H1 (cell line): ENCODE data around the gene ECEL1. TPM values are rescaled to one million over a fixed set of nuclear protein-coding genes. Genes with fewer than 3 reads are reported as not detected.

ENCODE experiments used
- BACH1 ChIP-seq: IDR thresholded peaks from 2 replicates; pipeline ENCODE4 v1.6.1; 2012; ENCODE audit warnings: low read length, improper control_type of control experiment
- CTBP2 ChIP-seq: IDR thresholded peaks from 2 replicates; pipeline ENCODE4 v1.7.0; 2011; ENCODE audit warnings: borderline replicate concordance, mild to moderate bottlenecking, moderate library complexity, mixed read lengths, low read length; ENCODE audit not compliant: insufficient read depth, insufficient read length
- EGR1 ChIP-seq: IDR thresholded peaks from 2 replicates; pipeline ENCODE4 v1.6.1; 2011; ENCODE audit warnings: low read depth, low read length, borderline replicate concordance
- PHF8 ChIP-seq: fragments of 200-600 bp; sonication (generic); conservative IDR thresholded peaks from 2 replicates; pipeline ENCODE4 v1.7.1; 2012; ENCODE audit warnings: low read depth, mild to moderate bottlenecking, inconsistent platforms, low read length, moderate library complexity
- SIN3A ChIP-seq, 2 experiments: IDR thresholded peaks in 1 of 2; conservative IDR thresholded peaks in 1 of 2; 2 replicates each; pipeline ENCODE4 v1.6.1; 2011 to 2012; ENCODE audit warnings: low read length in 2 of 2, improper control_type of control experiment in 1 of 2, low read depth in 1 of 2, mild to moderate bottlenecking in 1 of 2
- TBP ChIP-seq: IDR thresholded peaks from 2 replicates; pipeline ENCODE4 v1.6.1; 2011; ENCODE audit warnings: low read depth, low read length, improper control_type of control experiment
- polyA plus RNA-seq, 7 experiments: library from polyadenylated mRNA; depleted of rRNA in 3 of 7; stranded (reverse) in 5 of 7; unstranded in 2 of 7; fragments of >200 nt in 5 of 7; fragments of 200-250 nt in 2 of 7; gene quantifications; 1 replicate in 5 of 7; 2 replicates in 1 of 7; 4 replicates in 1 of 7; pipeline versions ENCODE4 v1.2.1 to v1.2.3, GENCODE V29; 2011 to 2013; ENCODE audit warnings: missing spikeins in 2 of 7, mixed read lengths in 2 of 7
- total RNA-seq: library from RNA; stranded (reverse); fragmentation: NEBNext Ultra II Directional; extraction: Animal tissue kit (Norgen Biotek cat#: 25700); gene quantifications from 2 replicates; pipeline ENCODE4 v1.2.1, GENCODE V29; 2021
- TF ChIP-seq, protein P1 (sequence below): IDR thresholded peaks from 2 replicates; pipeline ENCODE4 v1.6.1; 2012; ENCODE audit warnings: low read length, inconsistent platforms
- TF ChIP-seq, protein P2 (sequence below), 3 experiments: IDR thresholded peaks; 1 replicate in 2 of 3; 2 replicates in 1 of 3; pipeline versions ENCODE4 v1.5.1 to v1.6.1; 2011; ENCODE audit warnings: low read length in 3 of 3, mild to moderate bottlenecking in 3 of 3, inconsistent platforms in 2 of 3, low read depth in 1 of 3, moderate library complexity in 1 of 3; ENCODE audit not compliant: insufficient read depth in 1 of 3; ENCODE audit errors: control extremely low read depth in 1 of 3

ECEL1 gene
- total and polyA plus RNA-seq, 2 of the 8 experiments (the other 6 are each of a cell fraction or from before 2014, with no cell fraction given), result 7.7 to 20.2 TPM

GRCh38 chr2:232493701-232494474 lies 6.3 kb upstream of the ECEL1 start (continued):
- no peak for TF ChIP-seq PHF8
- TF ChIP-seq, protein P1, sequence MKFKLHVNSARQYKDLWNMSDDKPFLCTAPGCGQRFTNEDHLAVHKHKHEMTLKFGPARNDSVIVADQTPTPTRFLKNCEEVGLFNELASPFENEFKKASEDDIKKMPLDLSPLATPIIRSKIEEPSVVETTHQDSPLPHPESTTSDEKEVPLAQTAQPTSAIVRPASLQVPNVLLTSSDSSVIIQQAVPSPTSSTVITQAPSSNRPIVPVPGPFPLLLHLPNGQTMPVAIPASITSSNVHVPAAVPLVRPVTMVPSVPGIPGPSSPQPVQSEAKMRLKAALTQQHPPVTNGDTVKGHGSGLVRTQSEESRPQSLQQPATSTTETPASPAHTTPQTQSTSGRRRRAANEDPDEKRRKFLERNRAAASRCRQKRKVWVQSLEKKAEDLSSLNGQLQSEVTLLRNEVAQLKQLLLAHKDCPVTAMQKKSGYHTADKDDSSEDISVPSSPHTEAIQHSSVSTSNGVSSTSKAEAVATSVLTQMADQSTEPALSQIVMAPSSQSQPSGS, result no peak
- TF ChIP-seq TBP, result no peak
- TF ChIP-seq CTBP2, result no peak
- TF ChIP-seq, protein P2, sequence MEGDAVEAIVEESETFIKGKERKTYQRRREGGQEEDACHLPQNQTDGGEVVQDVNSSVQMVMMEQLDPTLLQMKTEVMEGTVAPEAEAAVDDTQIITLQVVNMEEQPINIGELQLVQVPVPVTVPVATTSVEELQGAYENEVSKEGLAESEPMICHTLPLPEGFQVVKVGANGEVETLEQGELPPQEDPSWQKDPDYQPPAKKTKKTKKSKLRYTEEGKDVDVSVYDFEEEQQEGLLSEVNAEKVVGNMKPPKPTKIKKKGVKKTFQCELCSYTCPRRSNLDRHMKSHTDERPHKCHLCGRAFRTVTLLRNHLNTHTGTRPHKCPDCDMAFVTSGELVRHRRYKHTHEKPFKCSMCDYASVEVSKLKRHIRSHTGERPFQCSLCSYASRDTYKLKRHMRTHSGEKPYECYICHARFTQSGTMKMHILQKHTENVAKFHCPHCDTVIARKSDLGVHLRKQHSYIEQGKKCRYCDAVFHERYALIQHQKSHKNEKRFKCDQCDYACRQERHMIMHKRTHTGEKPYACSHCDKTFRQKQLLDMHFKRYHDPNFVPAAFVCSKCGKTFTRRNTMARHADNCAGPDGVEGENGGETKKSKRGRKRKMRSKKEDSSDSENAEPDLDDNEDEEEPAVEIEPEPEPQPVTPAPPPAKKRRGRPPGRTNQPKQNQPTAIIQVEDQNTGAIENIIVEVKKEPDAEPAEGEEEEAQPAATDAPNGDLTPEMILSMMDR (IDR thresholded peaks at IDR 0.05; ENCODE audit: control extremely low read depth in 1 of 3, insufficient read depth in 1 of 3, low read depth in 1 of 3, low read length in 3 of 3), result no peak
- no peak for TF ChIP-seq SIN3A (conservative IDR thresholded peaks at IDR 0.05 in 1 of 2, IDR thresholded peaks at IDR 0.05 in 1 of 2; ENCODE audit: low read depth in 1 of 2, low read length in 2 of 2)
- no peak for TF ChIP-seq BACH1
- TF ChIP-seq EGR1, result no peak
